ENCODE data around the gene KIAA1328.

The KIAA1328 gene

GRCh38 chr18:37199741-37200140 is 370.8 kb downstream of the KIAA1328 start:
- H3K4me3 ChIP-seq (ENCODE audit: low read length) = no peak overlapping the region
- TF ChIP-seq CTCF (IDR thresholded peaks at IDR 0.05; ENCODE audit: insufficient read depth, low read depth, low read length, missing control alignments) = no peak
- no peak for DNase-seq (ENCODE audit: low read depth)

GRCh38 chr18:37207343-37207742 is 378.4 kb downstream of the KIAA1328 start:
- DNase-seq (ENCODE audit: low read depth) = no peak
- no peak overlapping the region for H3K4me3 ChIP-seq (ENCODE audit: low read length)
- TF ChIP-seq CTCF (IDR thresholded peaks at IDR 0.05; ENCODE audit: insufficient read depth, low read depth, low read length, missing control alignments) = no peak

- no peak for DNase-seq (ENCODE audit: low read depth)
- no peak overlapping the region for H3K4me3 ChIP-seq (ENCODE audit: low read length)
- TF ChIP-seq CTCF (IDR thresholded peaks at IDR 0.05; ENCODE audit: insufficient read depth, low read depth, low read length, missing control alignments) = no peak
Measured at GRCh38 chr18:37210781-37211180, 381.9 kb downstream of the KIAA1328 start.

- TF ChIP-seq CTCF (IDR thresholded peaks at IDR 0.05; ENCODE audit: insufficient read depth, low read depth, low read length, missing control alignments) = no peak
- no peak for DNase-seq (ENCODE audit: low read depth)
- H3K4me3 ChIP-seq (ENCODE audit: low read length) = no peak overlapping the region
Measured at GRCh38 chr18:37218022-37218590, 389.2 kb downstream of the KIAA1328 start.

GRCh38 chr18:37219257-37219656 is 390.3 kb downstream of the KIAA1328 start:
- DNase-seq (ENCODE audit: low read depth) = no peak
- no peak for TF ChIP-seq CTCF (IDR thresholded peaks at IDR 0.05; ENCODE audit: insufficient read depth, low read depth, low read length, missing control alignments)
- no peak overlapping the region for H3K4me3 ChIP-seq (ENCODE audit: low read length)

GRCh38 chr18:37222354-37222998 is 393.5 kb downstream of the KIAA1328 start:
- H3K4me3 ChIP-seq (ENCODE audit: low read length) = no peak overlapping the region
- DNase-seq (ENCODE audit: low read depth) = no peak
- TF ChIP-seq CTCF (IDR thresholded peaks at IDR 0.05; ENCODE audit: insufficient read depth, low read depth, low read length, missing control alignments) = no peak

GRCh38 chr18:37222999-37223378 is 394.1 kb downstream of the KIAA1328 start:
- no peak for TF ChIP-seq CTCF (IDR thresholded peaks at IDR 0.05; ENCODE audit: insufficient read depth, low read depth, low read length, missing control alignments)
- no peak overlapping the region for H3K4me3 ChIP-seq (ENCODE audit: low read length)
- no peak for DNase-seq (ENCODE audit: low read depth)
